ENCODE data around the gene LRRC4.

- TF ChIP-seq CTCF (IDR thresholded peaks at IDR 0.05 in 8 of 11, conservative IDR thresholded peaks at IDR 0.05 in 3 of 11) (no peak), POLR2A (IDR thresholded peaks at IDR 0.05) (no peak), POLR2AphosphoS5 (IDR thresholded peaks at IDR 0.05) (no peak)
These were observed 22.8 kb upstream of the LRRC4 start for GRCh38 chr7:128053991-128054390.

Data from spleen (tissue), 7 donors.